ENCODE measurements around the gene VWA3B.
"Not testable (repeated sequence)": the region's sequence is repeated elsewhere in the genome, so short reads cannot be mapped to it uniquely, and the experiment has no call there.

The VWA3B gene

GRCh38 chr2:98317214-98317613 is 230.2 kb downstream of the VWA3B start:
- no peak overlapping the region for H3K27ac Mint-ChIP-seq
- no peak for DNase-seq
- H3K4me3 Mint-ChIP-seq, result no peak overlapping the region
- H3K4me1 Mint-ChIP-seq, result no peaks in the 10 kb centered on the region
- peaks cover 8% of the 10 kb centered on the region for H3K27me3 Mint-ChIP-seq (ENCODE audit: low read depth, poor library complexity)
- H3K9me3 Mint-ChIP-seq, result peaks cover 41% of the 10 kb centered on the region
- H3K36me3 Mint-ChIP-seq (ENCODE audit: low read depth), result peaks cover 6% of the 10 kb centered on the region
- TF ChIP-seq, protein P1, sequence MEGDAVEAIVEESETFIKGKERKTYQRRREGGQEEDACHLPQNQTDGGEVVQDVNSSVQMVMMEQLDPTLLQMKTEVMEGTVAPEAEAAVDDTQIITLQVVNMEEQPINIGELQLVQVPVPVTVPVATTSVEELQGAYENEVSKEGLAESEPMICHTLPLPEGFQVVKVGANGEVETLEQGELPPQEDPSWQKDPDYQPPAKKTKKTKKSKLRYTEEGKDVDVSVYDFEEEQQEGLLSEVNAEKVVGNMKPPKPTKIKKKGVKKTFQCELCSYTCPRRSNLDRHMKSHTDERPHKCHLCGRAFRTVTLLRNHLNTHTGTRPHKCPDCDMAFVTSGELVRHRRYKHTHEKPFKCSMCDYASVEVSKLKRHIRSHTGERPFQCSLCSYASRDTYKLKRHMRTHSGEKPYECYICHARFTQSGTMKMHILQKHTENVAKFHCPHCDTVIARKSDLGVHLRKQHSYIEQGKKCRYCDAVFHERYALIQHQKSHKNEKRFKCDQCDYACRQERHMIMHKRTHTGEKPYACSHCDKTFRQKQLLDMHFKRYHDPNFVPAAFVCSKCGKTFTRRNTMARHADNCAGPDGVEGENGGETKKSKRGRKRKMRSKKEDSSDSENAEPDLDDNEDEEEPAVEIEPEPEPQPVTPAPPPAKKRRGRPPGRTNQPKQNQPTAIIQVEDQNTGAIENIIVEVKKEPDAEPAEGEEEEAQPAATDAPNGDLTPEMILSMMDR (IDR thresholded peaks at IDR 0.05), result no peak

- H3K9me3 Mint-ChIP-seq, result peaks cover 69% of the 10 kb centered on the region
- not testable (repeated sequence) for DNase-seq; H3K27ac Mint-ChIP-seq; H3K27me3 Mint-ChIP-seq (ENCODE audit: low read depth, poor library complexity); H3K4me3 Mint-ChIP-seq; H3K4me1 Mint-ChIP-seq; H3K36me3 Mint-ChIP-seq (ENCODE audit: low read depth)
These were observed 233.2 kb downstream of the VWA3B start for GRCh38 chr2:98320171-98320570.

GRCh38 chr2:98324181-98324580 is 237.2 kb downstream of the VWA3B start:
- Mint-ChIP-seq H3K4me3 (no peak overlapping the region), H3K27me3 (ENCODE audit: low read depth, poor library complexity) (peaks cover 8% of the 10 kb centered on the region), H3K36me3 (ENCODE audit: low read depth) (peaks cover 6% of the 10 kb centered on the region), H3K9me3 (peaks cover 61% of the 10 kb centered on the region), H3K4me1 (no peaks in the 10 kb centered on the region), H3K27ac (no peak overlapping the region)
- TF ChIP-seq, protein P1 (IDR thresholded peaks at IDR 0.05), result no peak
- no peak for DNase-seq

DNA sequence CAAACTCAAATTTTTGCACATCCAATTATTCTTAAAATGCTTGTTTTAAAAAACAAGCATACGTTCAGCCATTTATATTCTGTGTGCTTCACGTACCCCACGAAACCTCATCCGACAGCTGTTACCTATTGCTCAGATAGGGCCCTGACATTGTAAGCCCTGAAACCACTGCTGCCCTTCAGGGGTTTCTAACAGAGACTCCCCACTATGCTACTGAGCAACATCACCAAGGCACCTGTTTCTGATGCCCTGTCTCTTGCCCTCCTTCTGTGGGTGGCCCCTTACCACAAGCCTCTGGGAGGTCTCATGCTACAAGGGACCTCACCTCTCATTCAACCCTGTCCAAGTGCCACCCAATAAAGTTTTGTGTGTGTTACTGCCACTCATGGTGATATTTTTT is 240.8 kb downstream of the VWA3B start:
- Mint-ChIP-seq H3K9me3 (peaks cover 26% of the 10 kb centered on the region), H3K4me1 (no peaks in the 10 kb centered on the region), H3K27ac (no peak overlapping the region), H3K27me3 (ENCODE audit: low read depth, poor library complexity) (peaks cover 18% of the 10 kb centered on the region), H3K4me3 (no peak overlapping the region), H3K36me3 (ENCODE audit: low read depth) (no peaks in the 10 kb centered on the region)
- TF ChIP-seq, protein P1 (IDR thresholded peaks at IDR 0.05), result no peak
- DNase-seq, result no peak

DNA sequence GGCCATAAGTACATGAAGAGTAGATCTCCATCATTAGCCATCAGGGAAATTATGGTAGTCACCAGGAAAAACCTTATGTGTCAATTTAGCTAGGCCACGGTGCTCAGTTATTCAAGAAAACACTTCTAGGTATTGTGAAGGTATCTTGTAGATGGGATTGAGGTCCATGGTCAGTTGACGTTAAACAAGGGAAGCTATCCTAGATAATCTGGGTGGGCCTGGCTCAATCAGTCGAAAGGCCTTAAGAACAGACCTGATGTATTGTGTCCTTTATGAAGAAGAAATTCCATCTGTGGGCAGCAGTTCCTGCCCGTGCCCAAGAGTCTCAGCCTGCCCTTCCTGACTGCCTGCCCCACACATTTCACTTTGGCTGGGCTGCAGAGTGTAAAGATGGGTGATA is 242.6 kb downstream of the VWA3B start:
- DNase-seq, result no peak
- peaks cover 18% of the 10 kb centered on the region for H3K27me3 Mint-ChIP-seq (ENCODE audit: low read depth, poor library complexity)

GRCh38 chr2:98332989-98333388 is 246.0 kb downstream of the VWA3B start:
- peaks cover 9% of the 10 kb centered on the region for H3K9me3 Mint-ChIP-seq
- peaks cover 16% of the 10 kb centered on the region for H3K4me1 Mint-ChIP-seq
- no peak for DNase-seq
- H3K27ac Mint-ChIP-seq, result no peak overlapping the region
- no peak overlapping the region for H3K4me3 Mint-ChIP-seq
- no peaks in the 10 kb centered on the region for H3K36me3 Mint-ChIP-seq (ENCODE audit: low read depth)
- peaks cover 25% of the 10 kb centered on the region for H3K27me3 Mint-ChIP-seq (ENCODE audit: low read depth, poor library complexity)
- TF ChIP-seq, protein P1 (IDR thresholded peaks at IDR 0.05), result no peak

More for the DNA sequence above, 242.6 kb downstream of the VWA3B start:
- TF ChIP-seq, protein P1 (IDR thresholded peaks at IDR 0.05), result no peak
- H3K27ac Mint-ChIP-seq, result no peak overlapping the region
- no peak overlapping the region for H3K4me3 Mint-ChIP-seq
- H3K9me3 Mint-ChIP-seq, result peaks cover 8% of the 10 kb centered on the region
- no peaks in the 10 kb centered on the region for H3K36me3 Mint-ChIP-seq (ENCODE audit: low read depth)
- H3K4me1 Mint-ChIP-seq, result peaks cover 12% of the 10 kb centered on the region

All from nephron progenitor cell (in vitro differentiated cells).